Measurements from ENCODE around the gene CD2.

DNA sequence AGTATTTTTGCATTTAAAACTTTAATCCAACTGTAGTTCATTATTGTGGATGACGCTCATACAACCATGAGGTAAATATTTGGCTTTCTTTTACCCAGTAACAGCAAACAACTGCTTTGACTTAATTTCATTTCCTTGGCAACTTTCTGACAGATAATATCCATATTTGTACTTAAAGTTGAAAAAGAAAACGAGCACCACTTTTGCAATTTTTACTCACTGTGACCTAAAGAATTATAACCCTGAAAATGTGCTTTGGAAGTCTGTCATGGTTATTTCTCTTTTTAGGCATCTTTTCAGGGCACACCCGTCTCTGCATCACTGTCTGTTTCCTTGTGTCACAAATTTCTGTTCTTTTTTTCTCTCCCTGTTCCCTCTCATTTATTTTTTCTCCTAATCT lies 918 bp upstream of the CD2 start:
- TF ChIP-seq, protein P1, sequence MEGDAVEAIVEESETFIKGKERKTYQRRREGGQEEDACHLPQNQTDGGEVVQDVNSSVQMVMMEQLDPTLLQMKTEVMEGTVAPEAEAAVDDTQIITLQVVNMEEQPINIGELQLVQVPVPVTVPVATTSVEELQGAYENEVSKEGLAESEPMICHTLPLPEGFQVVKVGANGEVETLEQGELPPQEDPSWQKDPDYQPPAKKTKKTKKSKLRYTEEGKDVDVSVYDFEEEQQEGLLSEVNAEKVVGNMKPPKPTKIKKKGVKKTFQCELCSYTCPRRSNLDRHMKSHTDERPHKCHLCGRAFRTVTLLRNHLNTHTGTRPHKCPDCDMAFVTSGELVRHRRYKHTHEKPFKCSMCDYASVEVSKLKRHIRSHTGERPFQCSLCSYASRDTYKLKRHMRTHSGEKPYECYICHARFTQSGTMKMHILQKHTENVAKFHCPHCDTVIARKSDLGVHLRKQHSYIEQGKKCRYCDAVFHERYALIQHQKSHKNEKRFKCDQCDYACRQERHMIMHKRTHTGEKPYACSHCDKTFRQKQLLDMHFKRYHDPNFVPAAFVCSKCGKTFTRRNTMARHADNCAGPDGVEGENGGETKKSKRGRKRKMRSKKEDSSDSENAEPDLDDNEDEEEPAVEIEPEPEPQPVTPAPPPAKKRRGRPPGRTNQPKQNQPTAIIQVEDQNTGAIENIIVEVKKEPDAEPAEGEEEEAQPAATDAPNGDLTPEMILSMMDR (IDR thresholded peaks at IDR 0.05) = no peak
- TF ChIP-seq POLR2A (IDR thresholded peaks at IDR 0.05) (no peak), EP300 (IDR thresholded peaks at IDR 0.05) (no peak), POLR2AphosphoS5 (IDR thresholded peaks at IDR 0.05) (no peak)
